HL-60/S4 (cell line): Measurements from ENCODE around the gene PPP1R13B.

Experiments used
- in situ Hi-C: fragments of 300-500 bp; cut with MboI; formaldehyde crosslinking; loops from 2 replicates; pipeline ENCODE4 v1.14.3; 2022; ENCODE audit warnings: low sequenced_read_pairs

The PPP1R13B gene

GRCh38 chr14:103734081-103734888, 113.1 kb downstream of the PPP1R13B start:
- in situ Hi-C loops = no loop called here

DNA sequence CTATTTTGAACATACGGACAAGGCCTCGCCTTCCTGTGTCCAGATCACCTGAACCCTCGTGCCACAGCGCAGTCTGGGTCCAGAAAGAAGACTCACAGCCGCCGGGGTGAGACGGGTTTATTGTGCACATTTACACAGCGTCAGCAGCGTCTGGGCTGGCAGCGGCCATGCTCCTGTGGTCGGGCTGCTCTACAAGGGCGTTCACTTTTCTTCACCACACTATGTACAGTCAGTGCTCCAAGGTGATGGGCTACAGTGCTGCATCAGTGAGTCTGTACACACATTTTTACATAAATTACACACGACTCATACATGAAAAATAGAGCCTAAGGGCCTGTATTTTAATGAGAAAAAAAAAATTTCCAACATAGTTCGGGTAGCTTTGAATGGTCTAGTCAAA, 113.7 kb downstream of the PPP1R13B start:
- in situ Hi-C loops = no loop called here

DNA sequence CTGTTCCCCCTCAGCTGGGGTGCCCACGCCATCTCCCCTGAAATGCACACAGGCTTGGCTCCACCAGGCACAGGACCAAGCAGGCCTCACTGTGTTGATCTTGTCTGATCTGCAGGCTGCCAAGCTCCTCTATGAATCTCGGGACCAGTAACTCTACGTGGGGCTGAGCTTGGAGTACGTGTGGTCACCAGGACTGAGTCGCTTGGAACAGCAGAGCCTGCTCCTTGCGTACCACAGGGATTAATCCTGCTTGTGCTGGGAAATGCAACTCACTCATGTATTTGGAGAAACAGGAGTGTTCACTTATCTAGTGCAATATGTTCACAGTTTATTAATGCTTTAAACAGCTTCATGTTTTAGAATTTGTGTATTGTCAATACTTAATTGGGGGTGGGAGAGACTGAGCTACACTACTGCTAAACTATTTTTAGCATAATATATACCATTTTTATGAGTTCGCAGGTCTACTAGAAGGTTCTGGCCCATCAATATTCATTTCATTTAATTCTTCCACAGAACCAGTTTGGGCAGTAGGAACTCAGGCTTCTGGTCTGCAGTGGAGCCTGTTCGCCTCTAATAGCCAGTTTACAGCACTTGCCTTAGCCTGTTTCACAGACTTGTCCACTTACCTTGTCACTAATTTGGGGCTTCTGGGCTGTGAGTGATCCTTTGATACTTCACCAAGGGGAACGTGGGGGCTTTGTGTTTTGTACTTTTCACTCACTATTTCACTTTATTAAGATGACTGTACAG, 114.3 kb downstream of the PPP1R13B start:
- in situ Hi-C loops = no loop called here

GRCh38 chr14:103731916-103732867, 115.2 kb downstream of the PPP1R13B start:
- in situ Hi-C loops = no loop called here

DNA sequence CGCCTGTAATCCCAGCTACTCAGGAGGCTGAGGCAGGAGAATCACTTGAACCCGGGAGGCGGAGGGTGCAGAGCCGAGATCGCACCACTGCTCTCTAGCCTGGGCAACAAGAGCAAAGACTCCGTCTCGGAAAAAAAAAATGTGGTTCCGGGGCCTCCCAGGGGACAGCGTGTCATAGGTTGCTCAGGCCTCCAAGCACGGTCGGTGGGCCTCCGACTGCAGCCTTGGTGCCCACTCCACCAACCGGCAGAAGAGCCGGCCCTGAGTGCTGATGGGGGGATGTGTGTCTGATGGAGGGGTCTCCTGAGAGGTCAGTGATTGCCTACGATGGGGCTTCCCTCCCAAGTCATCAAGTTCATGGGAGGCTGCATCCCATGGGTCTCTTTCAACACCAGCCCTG, 115.9 kb downstream of the PPP1R13B start:
- in situ Hi-C loops = no loop called here

- in situ Hi-C loops = no loop called here
Measured at GRCh38 chr14:103730490-103731035, 116.8 kb downstream of the PPP1R13B start.

DNA sequence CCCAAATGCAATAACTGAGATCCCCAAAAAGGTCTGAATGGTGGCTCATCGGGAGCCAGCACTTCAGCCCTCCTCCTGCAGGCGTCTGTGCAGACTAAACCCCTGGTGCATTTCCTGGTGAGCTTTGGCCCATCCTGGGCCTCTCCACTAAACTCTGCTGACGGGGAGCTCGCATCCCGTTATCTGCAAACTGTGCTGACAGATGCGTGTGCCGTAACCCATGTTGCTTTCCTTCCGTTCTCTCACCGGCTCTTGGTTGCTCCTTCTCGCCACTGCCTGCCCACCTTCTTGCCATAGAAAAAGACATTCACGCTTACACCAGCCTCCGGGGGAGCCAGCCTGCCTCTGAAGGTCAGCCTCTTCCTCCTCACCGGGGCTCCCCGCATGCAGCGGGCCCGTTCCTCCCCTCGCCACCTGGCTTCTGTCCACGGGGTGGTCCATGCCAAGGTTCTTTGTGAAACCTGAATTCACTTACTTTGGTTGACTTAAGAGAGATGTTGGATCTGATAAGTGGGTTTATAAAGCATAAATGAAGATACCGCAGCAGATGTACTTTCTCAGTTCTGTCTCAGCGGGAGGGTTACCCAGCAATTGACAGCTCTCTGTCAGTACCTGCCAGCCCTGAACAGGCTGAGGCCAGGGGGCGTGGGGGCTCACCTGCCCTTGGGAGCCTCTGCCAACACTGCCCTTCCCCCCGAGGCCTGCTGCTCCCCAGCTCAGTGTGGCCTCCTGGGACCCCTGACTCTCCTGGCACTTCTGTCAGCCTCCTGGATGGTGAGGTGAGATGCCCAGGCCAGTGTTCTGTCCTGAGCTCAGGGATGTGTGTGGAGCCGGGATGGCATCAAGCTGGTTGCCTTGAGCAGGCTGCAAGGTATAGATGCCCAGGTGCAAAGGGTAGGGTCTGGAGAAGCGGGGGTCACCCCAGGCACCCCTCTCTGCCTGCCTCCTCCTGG, 117.6 kb downstream of the PPP1R13B start:
- in situ Hi-C loops = no loop called here

DNA sequence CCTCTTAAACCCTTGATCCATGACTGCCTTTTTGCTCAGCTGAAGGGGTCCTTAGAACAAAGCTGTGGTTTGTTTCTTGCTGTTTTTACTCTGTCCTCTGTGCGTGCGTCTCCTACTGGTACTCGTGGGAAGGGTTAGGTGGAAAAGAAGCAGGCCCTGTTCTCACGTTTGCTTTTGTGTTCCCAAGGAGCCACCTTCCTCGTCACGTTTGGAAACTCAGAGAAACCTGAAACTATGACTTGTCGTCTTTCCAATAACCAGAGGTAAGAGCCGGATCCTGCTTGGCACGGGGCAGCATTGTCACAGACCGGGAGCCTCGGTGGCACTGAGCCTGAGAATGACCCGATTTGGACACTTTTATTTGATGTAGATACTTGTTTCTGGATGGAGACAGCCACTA, 118.7 kb downstream of the PPP1R13B start:
- in situ Hi-C loops = no loop called here

- in situ Hi-C loops = no loop called here
Measured at GRCh38 chr14:103728141-103728540, 119.2 kb downstream of the PPP1R13B start.

- in situ Hi-C loops = no loop called here
Measured at GRCh38 chr14:103727313-103727980, 119.9 kb downstream of the PPP1R13B start.

DNA sequence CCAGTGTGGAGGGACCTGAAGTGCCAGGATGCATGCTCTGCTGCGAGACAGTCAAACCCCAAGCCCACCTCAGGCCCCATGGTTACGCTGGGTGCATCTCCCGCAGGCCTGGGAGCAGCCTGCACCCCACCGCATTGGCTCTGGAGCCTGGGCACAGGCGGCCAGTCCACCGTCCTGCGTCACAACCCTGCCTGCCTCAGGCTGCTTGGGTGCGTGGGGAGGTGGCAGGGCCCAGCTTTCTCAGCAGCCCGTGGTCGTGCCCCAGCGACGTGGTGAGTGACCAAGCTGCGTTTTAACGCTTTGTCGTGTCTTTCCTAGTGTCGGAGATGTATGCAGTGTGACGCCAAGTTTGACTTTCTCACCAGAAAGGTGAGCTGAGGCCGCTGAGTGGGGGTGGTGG, 120.9 kb downstream of the PPP1R13B start:
- in situ Hi-C loops = no loop called here

DNA sequence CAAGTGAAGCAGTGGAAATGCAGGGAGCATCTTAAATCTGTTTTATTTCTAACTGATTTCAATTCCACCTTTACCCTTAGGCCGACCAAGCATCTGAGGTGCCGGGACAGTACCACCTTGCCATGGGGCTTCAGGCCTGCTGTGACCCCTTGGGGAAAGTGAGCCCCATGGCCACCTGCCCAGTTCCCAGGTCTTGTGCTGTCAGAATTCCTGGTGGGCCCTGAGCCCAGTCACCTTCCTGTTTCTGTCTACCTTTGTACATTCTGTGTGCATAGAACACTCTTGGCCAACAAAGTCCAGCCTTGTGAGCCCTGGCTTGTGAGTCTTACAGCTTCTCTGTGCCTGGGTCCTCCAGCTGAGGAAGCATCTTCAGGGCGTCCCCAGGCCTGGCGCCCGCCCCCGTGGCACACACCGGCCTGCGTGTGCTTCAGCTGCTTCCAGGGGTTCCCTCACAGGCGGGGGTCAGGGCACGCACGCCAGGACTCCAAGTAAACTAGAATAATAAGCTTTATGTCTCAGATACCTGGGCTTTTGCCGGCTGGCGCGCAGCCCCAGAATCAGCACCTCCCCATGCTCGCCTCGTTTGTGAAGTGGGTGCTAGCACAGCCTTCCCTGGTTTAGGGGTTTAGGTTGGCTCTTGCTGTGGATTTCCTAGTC, 121.5 kb downstream of the PPP1R13B start:
- in situ Hi-C loops = no loop called here

GRCh38 chr14:103725001-103725682, 122.2 kb downstream of the PPP1R13B start:
- in situ Hi-C loops = no loop called here

DNA sequence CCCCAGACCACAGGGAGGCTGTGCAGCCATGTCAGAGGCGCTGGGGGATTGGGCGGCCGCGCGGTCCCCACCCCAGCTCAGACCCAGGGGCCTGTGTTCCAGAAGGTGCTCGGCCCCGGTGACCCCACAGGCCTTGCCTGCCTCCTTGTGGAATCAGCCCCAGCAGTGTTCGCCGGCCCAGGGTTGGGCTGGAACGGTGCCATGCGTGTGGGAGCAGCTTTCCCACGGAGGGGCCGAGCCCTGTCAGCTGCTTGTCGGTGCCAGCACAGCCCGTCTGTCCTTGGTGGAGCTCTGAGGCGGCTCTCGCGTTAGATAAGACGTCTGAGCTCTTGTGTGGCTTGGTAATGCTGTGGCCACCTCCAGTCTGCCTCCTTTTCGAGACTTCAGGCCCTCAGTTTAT, 123.3 kb downstream of the PPP1R13B start:
- in situ Hi-C loops = no loop called here

GRCh38 chr14:103723748-103724081, 123.7 kb downstream of the PPP1R13B start:
- in situ Hi-C loops = no loop called here

DNA sequence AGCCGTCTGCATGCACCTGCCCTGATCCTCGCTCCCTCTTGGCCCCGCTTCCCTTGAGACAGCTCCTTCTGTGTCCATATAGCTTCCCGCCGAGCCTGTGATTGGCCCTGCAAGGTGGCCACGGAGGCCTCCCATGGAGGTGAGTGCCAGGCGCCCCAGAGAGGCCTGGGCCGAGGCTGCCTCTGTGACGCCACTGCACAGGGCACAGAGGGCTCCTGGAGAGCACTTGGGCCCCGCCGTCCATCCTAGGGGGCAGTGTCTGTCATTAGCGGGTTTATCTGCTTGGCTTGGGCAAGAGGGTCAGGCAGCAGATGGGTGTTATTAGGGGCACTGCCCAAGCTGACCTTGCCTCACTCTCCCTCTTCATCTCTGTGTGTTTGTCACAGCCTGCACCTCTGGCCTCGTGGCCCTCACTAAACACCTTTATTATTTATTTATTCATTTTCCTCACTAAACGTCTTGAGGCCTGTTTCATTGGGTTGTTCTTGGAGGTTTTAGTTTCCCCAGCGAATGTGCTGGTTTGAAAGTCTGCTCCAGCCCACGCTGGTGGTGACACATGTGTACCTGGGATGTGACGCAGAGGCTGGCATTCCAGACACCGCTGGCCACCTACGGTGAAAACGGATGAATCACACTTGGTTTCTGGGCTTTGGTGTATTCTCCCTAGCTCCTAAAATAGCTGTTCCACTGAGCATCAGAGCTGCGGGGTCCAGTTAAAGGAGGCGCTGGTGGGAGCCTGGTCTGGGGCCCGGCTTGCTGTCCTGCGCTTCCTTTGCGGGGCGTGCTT, 125.8 kb downstream of the PPP1R13B start:
- in situ Hi-C loops = no loop called here

DNA sequence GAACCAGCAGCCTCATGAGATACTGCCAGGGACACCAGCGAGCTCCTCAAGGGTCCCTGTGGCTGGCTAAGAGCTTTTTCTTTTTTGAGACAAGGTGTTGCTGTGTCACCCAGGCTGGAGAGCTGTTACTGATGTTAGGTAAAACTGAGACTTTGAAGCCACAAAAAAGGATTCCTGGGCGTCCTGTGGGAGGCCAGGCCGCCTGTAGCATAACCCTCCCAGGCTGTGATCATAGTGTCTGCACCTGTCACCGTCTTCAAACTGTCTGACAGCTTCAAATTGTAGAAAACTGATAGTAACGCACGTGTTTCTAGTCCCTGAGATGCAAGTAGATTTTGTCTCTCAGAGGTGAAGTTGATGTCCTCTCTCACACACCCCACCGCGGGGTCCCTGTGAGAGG, 127.6 kb downstream of the PPP1R13B start:
- in situ Hi-C loops = no loop called here
